SW480 (cell line): ENCODE measurements around the gene TSC22D4.
"Not testable (repeated sequence)": the region's sequence is repeated elsewhere in the genome, so short reads cannot be mapped to it uniquely, and the experiment has no call there.

Experiments used
- DNase-seq: peaks from one replicate; pipeline ENCODE4 v3.0.0-alpha.2; 2016; ENCODE audit warnings: low spot score

Gene TSC22D4

GRCh38 chr7:100478958-100479660 lies at the start of gene TSC22D4:
Gene TSC22D4 (minus strand): TSS chr7:100479214. CDS start chr7:100478038, 1,176 bp downstream.
- DNase-seq, result peak; percentile 95

- DNase-seq, result not testable (repeated sequence)
These were observed 49.3 kb upstream of the TSC22D4 start for GRCh38 chr7:100528108-100528866.

GRCh38 chr7:100523192-100523591 lies 44.2 kb upstream of the TSC22D4 start:
- DNase-seq, result not testable (repeated sequence)

GRCh38 chr7:100521909-100522593 lies 43.0 kb upstream of the TSC22D4 start:
- DNase-seq, result not testable (repeated sequence)

- no peak for DNase-seq
These were observed 42.1 kb upstream of the TSC22D4 start for GRCh38 chr7:100521076-100521475.

- DNase-seq, result no peak
These were observed 41.1 kb upstream of the TSC22D4 start for GRCh38 chr7:100520138-100520537.

GRCh38 chr7:100519580-100519979 lies 40.6 kb upstream of the TSC22D4 start:
- no peak for DNase-seq

- DNase-seq, result no peak
These were observed 38.3 kb upstream of the TSC22D4 start for GRCh38 chr7:100517305-100517704.

GRCh38 chr7:100516135-100516812 lies 37.3 kb upstream of the TSC22D4 start:
- peak; percentile 98 for DNase-seq

- peak; percentile 46 for DNase-seq
These were observed 36.1 kb upstream of the TSC22D4 start for GRCh38 chr7:100515072-100515532.

GRCh38 chr7:100513212-100513810 lies 34.3 kb upstream of the TSC22D4 start:
- no peak for DNase-seq

- DNase-seq, result peak; percentile 81
These were observed 31.6 kb upstream of the TSC22D4 start for GRCh38 chr7:100510437-100511239.

- DNase-seq, result no peak
These were observed 30.2 kb upstream of the TSC22D4 start for GRCh38 chr7:100509231-100509630.

GRCh38 chr7:100506356-100506923 lies 27.4 kb upstream of the TSC22D4 start:
- DNase-seq, result no peak

- DNase-seq, result no peak
These were observed 26.0 kb upstream of the TSC22D4 start for GRCh38 chr7:100504887-100505611.

- DNase-seq, result not testable (repeated sequence)
These were observed 25.0 kb upstream of the TSC22D4 start for GRCh38 chr7:100504031-100504430.

GRCh38 chr7:100500743-100501142 lies 21.7 kb upstream of the TSC22D4 start:
- not testable (repeated sequence) for DNase-seq

GRCh38 chr7:100496509-100496908 lies 17.5 kb upstream of the TSC22D4 start:
- DNase-seq, result no peak

- peak; percentile 52 for DNase-seq
These were observed 14.7 kb upstream of the TSC22D4 start for GRCh38 chr7:100493476-100494264.
